Natural killer cell (primary cell): ENCODE measurements around the gene FGR. TPM values are rescaled to one million over a fixed set of nuclear protein-coding genes. Genes with fewer than 3 reads are reported as not detected.

ENCODE experiments used
- ATAC-seq, 3 donors: fragments of 150-1000 bp in 2 of 3; fragments of 200-7000 bp in 1 of 3; cut with Tn5 transposase; 1 replicate in 1 of 3; 2 replicates in 2 of 3; pipeline ENCODE4 v1.10.0; 2021; ENCODE audit warnings: mild to moderate bottlenecking in 2 of 3, moderate library complexity in 2 of 3
- DNase-seq, 2 donors: peaks; one replicate each; pipeline versions ENCODE4 v3.0.0 to v3.0.0-alpha.2; 2013 to 2021; ENCODE audit warnings: mixed read lengths in 1 of 2
- H3K27ac ChIP-seq: one replicate; pipeline ENCODE4 v1.5.1; 2013; ENCODE audit warnings: mild to moderate bottlenecking, low read length
- H3K27me3 ChIP-seq: one replicate; pipeline ENCODE4 v1.6.1; 2013; ENCODE audit warnings: low read length; ENCODE audit not compliant: control insufficient read depth, insufficient read depth
- H3K36me3 ChIP-seq: one replicate; pipeline ENCODE4 v1.6.1; 2013; ENCODE audit warnings: low read length; ENCODE audit not compliant: control insufficient read depth, insufficient read depth
- H3K4me1 ChIP-seq: one replicate; pipeline ENCODE4 v1.6.1; 2013; ENCODE audit warnings: low read length; ENCODE audit not compliant: control insufficient read depth, insufficient read depth
- H3K4me3 ChIP-seq: one replicate; pipeline ENCODE4 v1.5.1; 2013; ENCODE audit warnings: low read length
- H3K9me3 ChIP-seq: one replicate; pipeline ENCODE4 v1.6.1; 2013; ENCODE audit warnings: low read length; ENCODE audit not compliant: control insufficient read depth, insufficient read depth
- H3K27ac Mint-ChIP-seq, 2 donors: one replicate each; pipeline ENCODE4 v1.8.0; 2022; ENCODE audit warnings: mild to moderate bottlenecking in 2 of 2, mixed read lengths in 2 of 2, moderate library complexity in 1 of 2
- H3K27me3 Mint-ChIP-seq, 2 donors: one replicate each; pipeline ENCODE4 v1.8.0; 2022; ENCODE audit warnings: low read depth in 2 of 2, mixed read lengths in 2 of 2
- H3K36me3 Mint-ChIP-seq: one replicate; pipeline ENCODE4 v1.8.0; 2022; ENCODE audit warnings: mixed read lengths
- H3K4me1 Mint-ChIP-seq, 2 donors: one replicate each; pipeline ENCODE4 v1.8.0; 2022; ENCODE audit warnings: mixed read lengths in 2 of 2
- H3K4me3 Mint-ChIP-seq: one replicate; pipeline ENCODE4 v1.8.0; 2022; ENCODE audit warnings: mild to moderate bottlenecking, moderate library complexity, mixed read lengths
- H3K9me3 Mint-ChIP-seq, 2 donors: one replicate each; pipeline ENCODE4 v1.8.0; 2022; ENCODE audit warnings: mixed read lengths in 2 of 2
- CTCF ChIP-seq: fragments of 200-600 bp; IDR thresholded peaks from one replicate; pipeline ENCODE4 v1.8.0; 2022; ENCODE audit warnings: antibody characterized with exemption
- WGBS: methylation state at CpG from one replicate; pipeline ENCODE4 v1.1.7; 2013; ENCODE audit warnings: missing lambda C conversion rate; ENCODE audit not compliant: insufficient coverage; 5-methylcytosine and 5-hydroxymethylcytosine counted together
- intact Hi-C: fragments of 100-400 bp; cut with micrococcal nuclease; formaldehyde crosslinking; loops from one replicate; pipeline ENCODE4 v1.14.2; 2022
- total RNA-seq, 4 donors: library from RNA; stranded (reverse); fragments of 120-200 nt in 1 of 4; gene quantifications; one replicate each; pipeline versions ENCODE4 v1.2.3 to v1.2.4, GENCODE V29; 2013 to 2022

The FGR gene
- total RNA-seq, 3 donors from 2014 or later (not counting 1 experiment from before 2014, with no cell fraction given) = 353 to 452 (median 362) TPM

- 3% methylated on average over 78 of the region's 78 CpGs for WGBS
- peaks cover 65% of the 10 kb centered on the region for H3K4me1 ChIP-seq
- Mint-ChIP-seq H3K4me1 (peaks cover 50 to 64% of the 10 kb centered on the region in 2 donors), H3K36me3 (no peaks in the 10 kb centered on the region), H3K27me3 (no peaks in the 10 kb centered on the region), H3K27ac (peak overlapping the region; percentile 99 to 100), H3K9me3 (no peaks in the 10 kb centered on the region), H3K4me3 (peak overlapping the region; percentile 90)
- no peaks in the 10 kb centered on the region for H3K36me3 ChIP-seq
- intact Hi-C loops = loop anchor here (1.0 kb wide), 2 partner anchors 15 to 26 kb away; no protein-coding TSS in a partner anchor
- H3K27ac ChIP-seq = peak overlapping the region; percentile 92
- peak overlapping the region; percentile 36 for H3K4me3 ChIP-seq
- no peaks in the 10 kb centered on the region for H3K27me3 ChIP-seq
- no peaks in the 10 kb centered on the region for H3K9me3 ChIP-seq
- ATAC-seq (peak; percentile 70 to 88 (median 80)), DNase-seq (peak; percentile 89 to 94)
- no peak for TF ChIP-seq CTCF
Observed at GRCh38 chr1:27659497-27660299, 24.7 kb upstream of the FGR start.

- Histone ChIP-seq H3K9me3 (no peaks in the 10 kb centered on the region), H3K4me1 (peaks cover 62% of the 10 kb centered on the region), H3K36me3 (no peaks in the 10 kb centered on the region), H3K27ac (peak overlapping the region; percentile 92), H3K4me3 (peak overlapping the region; percentile 36), H3K27me3 (no peaks in the 10 kb centered on the region)
- H3K4me3 Mint-ChIP-seq = peak overlapping the region; percentile 86
- 10% methylated on average over 7 of the region's 7 CpGs for WGBS
- H3K27me3 Mint-ChIP-seq = no peaks in the 10 kb centered on the region
- peaks cover 50 to 64% of the 10 kb centered on the region in 2 donors for H3K4me1 Mint-ChIP-seq
- peak overlapping the region; percentile 99 to 100 for H3K27ac Mint-ChIP-seq
- no peaks in the 10 kb centered on the region for H3K9me3 Mint-ChIP-seq
- no peak for TF ChIP-seq CTCF
- ATAC-seq = peak in 2 of 3 donors; percentile 5 to 16
- peak in 1 of 2 donors; percentile 60 for DNase-seq
- intact Hi-C loops = loop anchor here (1.0 kb wide), 2 partner anchors 15 to 26 kb away; no protein-coding TSS in a partner anchor
- no peaks in the 10 kb centered on the region for H3K36me3 Mint-ChIP-seq
Observed at GRCh38 chr1:27658951-27659496, 24.0 kb upstream of the FGR start.

GRCh38 chr1:27656157-27656893, 21.3 kb upstream of the FGR start:
- WGBS = 95% methylated on average over 6 of the region's 7 CpGs
- H3K27ac Mint-ChIP-seq = peak overlapping the region; percentile 16 to 53

More at GRCh38 chr1:27656157-27656893, 21.3 kb upstream of the FGR start:
- Mint-ChIP-seq H3K9me3 (no peaks in the 10 kb centered on the region), H3K4me1 (peaks cover 28 to 41% of the 10 kb centered on the region in 2 donors), H3K4me3 (no peak overlapping the region), H3K27me3 (no peaks in the 10 kb centered on the region), H3K36me3 (no peaks in the 10 kb centered on the region)
- H3K9me3 ChIP-seq = no peaks in the 10 kb centered on the region
- DNase-seq = no peak
- intact Hi-C loops = no loop called here
- no peak overlapping the region for H3K27ac ChIP-seq
- no peak overlapping the region for H3K4me3 ChIP-seq
- TF ChIP-seq CTCF = no peak
- no peaks in the 10 kb centered on the region for H3K36me3 ChIP-seq
- peaks cover 37% of the 10 kb centered on the region for H3K4me1 ChIP-seq
- ATAC-seq = no peak
- H3K27me3 ChIP-seq = no peaks in the 10 kb centered on the region
